B cell (primary cell): Measurements from ENCODE around the gene HOXD4. TPM values are rescaled to one million over a fixed set of nuclear protein-coding genes. Genes with fewer than 3 reads are reported as not detected.

Source experiments
- ATAC-seq: fragments of 200-7000 bp; cut with Tn5 transposase; one replicate; pipeline ENCODE4 v1.10.0; 2021; ENCODE audit warnings: low read depth, mild to moderate bottlenecking, moderate number of reproducible peaks, moderate library complexity
- CTCF ChIA-PET: fragments of 350-600 bp; sonication (Branson Sonifier 250); formaldehyde crosslinking; loops from one replicate; lab custom pipeline; 2021; ENCODE audit warnings: antibody characterized with exemption, inconsistent platforms; lab: Charles Lee
- POLR2A ChIA-PET: fragments of 350-600 bp; sonication (Branson Sonifier 250); formaldehyde crosslinking; loops from one replicate; lab custom pipeline; 2021; ENCODE audit warnings: antibody characterized with exemption; lab: Charles Lee
- DNase-seq: peaks from one replicate; pipeline ENCODE4 v3.0.0; 2013
- H2AFZ ChIP-seq: 2 replicates; pipeline ENCODE4 v1.6.1; 2012; ENCODE audit warnings: mild to moderate bottlenecking, low read depth, low read length; ENCODE audit not compliant: insufficient read depth, poor library complexity, severe bottlenecking
- H3K27ac ChIP-seq, 2 donors: 1 replicate in 1 of 2; 2 replicates in 1 of 2; pipeline ENCODE4 v1.5.1; 2012 to 2013; ENCODE audit warnings: low read length in 2 of 2, mild to moderate bottlenecking in 2 of 2, moderate library complexity in 1 of 2
- H3K27me3 ChIP-seq, 4 experiments: fragments of 200-600 bp in 1 of 4; sonication (generic) in 1 of 4; replicated peaks in 1 of 4; 1 replicate in 2 of 4; 2 replicates in 2 of 4; pipeline versions ENCODE4 v1.6.1 to v1.7.0; 2013 to 2016; ENCODE audit warnings: low read length in 3 of 4, mild to moderate bottlenecking in 2 of 4, mixed read lengths in 1 of 4, moderate library complexity in 1 of 4; ENCODE audit not compliant: insufficient read depth in 4 of 4, control insufficient read depth in 3 of 4; ENCODE audit errors: control extremely low read depth in 1 of 4
- H3K36me3 ChIP-seq, 2 experiments: replicated peaks in 1 of 2; 1 replicate in 1 of 2; 2 replicates in 1 of 2; pipeline versions ENCODE4 v1.6.1 to v1.7.1; 2013; ENCODE audit warnings: low read length in 1 of 2; ENCODE audit not compliant: insufficient read depth in 2 of 2, control insufficient read depth in 1 of 2; ENCODE audit errors: control extremely low read depth in 1 of 2, extremely low read depth in 1 of 2
- H3K4me1 ChIP-seq, 2 donors: fragments of 200-600 bp in 1 of 2; sonication (generic) in 1 of 2; 1 replicate in 1 of 2; 2 replicates in 1 of 2; pipeline versions ENCODE4 v1.5.1 to v1.6.1; 2013 to 2017; ENCODE audit warnings: low read length in 2 of 2; ENCODE audit not compliant: control insufficient read depth in 2 of 2, insufficient read depth in 2 of 2
- H3K4me2 ChIP-seq: replicated peaks from 2 replicates; pipeline ENCODE3; 2012; ENCODE audit warnings: mild to moderate bottlenecking, low read depth, low read length; ENCODE audit not compliant: poor library complexity, severe bottlenecking
- H3K4me3 ChIP-seq, 5 experiments: fragments of 200-600 bp in 1 of 5; sonication (generic) in 1 of 5; 1 replicate in 3 of 5; 2 replicates in 2 of 5; pipeline versions ENCODE4 v1.5.1 to v1.7.0; 2011 to 2016; ENCODE audit warnings: low read length in 4 of 5, mild to moderate bottlenecking in 4 of 5, low read depth in 2 of 5, control low read depth in 1 of 5, moderate library complexity in 1 of 5; ENCODE audit not compliant: insufficient read depth in 1 of 5; ENCODE audit errors: control extremely low read depth in 1 of 5, extremely low read depth in 1 of 5
- H3K79me2 ChIP-seq: fragments of 200-600 bp; sonication (generic); one replicate; pipeline ENCODE4 v1.6.0; 2016; ENCODE audit warnings: low read length; ENCODE audit not compliant: control insufficient read depth, insufficient read depth
- H3K9ac ChIP-seq: fragments of 200-600 bp; sonication (generic); 2 replicates; pipeline ENCODE4 v1.6.1; 2017; ENCODE audit warnings: mild to moderate bottlenecking, low read length, moderate library complexity
- H3K9me3 ChIP-seq, 3 donors: one replicate each; pipeline versions ENCODE4 v1.6.1 to v1.7.1; 2013; ENCODE audit warnings: low read length in 2 of 3; ENCODE audit not compliant: control insufficient read depth in 2 of 3, insufficient read depth in 1 of 3; ENCODE audit errors: control extremely low read depth in 1 of 3
- H4K20me1 ChIP-seq: 2 replicates; pipeline ENCODE4 v1.6.0; 2012; ENCODE audit warnings: mild to moderate bottlenecking, low read length; ENCODE audit not compliant: insufficient read depth, control insufficient read depth, poor library complexity, severe bottlenecking
- H3K27ac Mint-ChIP-seq: one replicate; pipeline ENCODE4 v1.8.0; 2021; ENCODE audit warnings: mixed read lengths
- H3K27me3 Mint-ChIP-seq: one replicate; pipeline ENCODE4 v1.8.0; 2021; ENCODE audit warnings: mixed read lengths
- H3K4me1 Mint-ChIP-seq: one replicate; pipeline ENCODE4 v1.8.0; 2021; ENCODE audit warnings: mixed read lengths
- H3K4me3 Mint-ChIP-seq: one replicate; pipeline ENCODE4 v1.8.0; 2021; ENCODE audit warnings: mixed read lengths
- H3K9me3 Mint-ChIP-seq: one replicate; pipeline ENCODE4 v1.8.0; 2022; ENCODE audit warnings: mixed read lengths; ENCODE audit not compliant: insufficient read depth
- CTCF ChIP-seq: fragments of 200-600 bp; IDR thresholded peaks from one replicate; pipeline ENCODE4 v1.8.0; 2022; ENCODE audit warnings: antibody characterized with exemption, mild to moderate bottlenecking
- EZH2 ChIP-seq: IDR thresholded peaks from 2 replicates; pipeline ENCODE4 v1.6.1; 2012; ENCODE audit warnings: borderline replicate concordance, low read depth, mild to moderate bottlenecking, moderate library complexity, low read length; ENCODE audit not compliant: insufficient read depth, poor library complexity, severe bottlenecking
- WGBS: methylation state at CpG from one replicate; pipeline ENCODE4 v1.1.5; 2013; ENCODE audit warnings: missing lambda C conversion rate; ENCODE audit not compliant: insufficient coverage; 5-methylcytosine and 5-hydroxymethylcytosine counted together
- intact Hi-C: fragments of 100-400 bp; cut with micrococcal nuclease; formaldehyde crosslinking; loops from one replicate; pipeline ENCODE4 v1.10.0; 2022
- polyA plus RNA-seq: library from polyadenylated mRNA; depleted of rRNA; stranded (reverse); fragments of >200 nt; gene quantifications from 2 replicates; pipeline ENCODE4 v1.2.3, GENCODE V29; 2012
- total RNA-seq, 2 donors: library from RNA; stranded (reverse); fragments of 120-200 nt in 1 of 2; gene quantifications; 1 replicate in 1 of 2; 2 replicates in 1 of 2; pipeline versions ENCODE4 v1.2.3 to v1.2.4, GENCODE V29; 2013 to 2022

HOXD4 gene
- total and polyA plus RNA-seq, 2 donors (not counting 1 experiment from before 2014, with no cell fraction given), result not detected

- H3K4me3 Mint-ChIP-seq, result no peak overlapping the region
- CTCF ChIA-PET, result interaction anchor here (3.1 to 3.3 kb wide), 2 partner anchors 14 to 321 kb away, joined by 12 to 15 read pairs; no protein-coding TSS in a partner anchor
- H3K4me1 Mint-ChIP-seq, result peaks cover 27% of the 10 kb centered on the region
- no peak overlapping the region for H3K4me3 ChIP-seq
- H3K27me3 Mint-ChIP-seq, result peaks cover 74% of the 10 kb centered on the region
- no peak overlapping the region for H3K27ac ChIP-seq
- no peak overlapping the region for H2AFZ ChIP-seq
- 63% methylated on average over 2 of the region's 4 CpGs for WGBS
- H3K4me2 ChIP-seq, result no peak overlapping the region
- ATAC-seq (no peak), DNase-seq (no peak)
- H4K20me1 ChIP-seq, result no peaks in the 10 kb centered on the region
- TF ChIP-seq CTCF (no peak), EZH2 (no peak)
- H3K4me1 ChIP-seq, result peaks cover 24 to 52% of the 10 kb centered on the region in 2 donors
- POLR2A ChIA-PET, result no interaction called here
- intact Hi-C loops, result loop anchor here (5.0 kb wide), 1 partner anchor 57 kb away; no protein-coding TSS in a partner anchor
- H3K27ac Mint-ChIP-seq, result no peak overlapping the region
- peaks cover 0 to 21% (median under 1%) of the 10 kb centered on the region in 3 donors for H3K9me3 ChIP-seq
- H3K9ac ChIP-seq, result no peak overlapping the region
- H3K27me3 ChIP-seq, result peaks cover 0 to 84% (median 81%) of the 10 kb centered on the region in 4 experiments
- no peaks in the 10 kb centered on the region for H3K79me2 ChIP-seq
- H3K36me3 ChIP-seq, result no peaks in the 10 kb centered on the region
- H3K9me3 Mint-ChIP-seq, result no peaks in the 10 kb centered on the region
Observed at GRCh38 chr2:176134035-176134434, 17.3 kb upstream of the HOXD4 start.

GRCh38 chr2:176135035-176135440 is 16.3 kb upstream of the HOXD4 start:
- Histone ChIP-seq H3K27me3 (peaks cover 0 to 88% (median 84%) of the 10 kb centered on the region in 4 experiments), H3K4me3 (no peak overlapping the region), H3K9me3 (peaks cover 0 to 22% (median 6%) of the 10 kb centered on the region in 3 donors), H3K27ac (no peak overlapping the region), H4K20me1 (no peaks in the 10 kb centered on the region), H3K4me2 (no peak overlapping the region), H3K79me2 (no peaks in the 10 kb centered on the region), H3K4me1 (peaks cover 21 to 51% of the 10 kb centered on the region in 2 donors), H2AFZ (no peak overlapping the region), H3K36me3 (no peaks in the 10 kb centered on the region), H3K9ac (no peak overlapping the region)
- CTCF ChIA-PET, result no interaction called here
- TF ChIP-seq CTCF (no peak), EZH2 (no peak)
- intact Hi-C loops, result no loop called here
- Mint-ChIP-seq H3K4me1 (peaks cover 33% of the 10 kb centered on the region), H3K4me3 (no peak overlapping the region), H3K27me3 (peaks cover 84% of the 10 kb centered on the region), H3K9me3 (no peaks in the 10 kb centered on the region), H3K27ac (peak overlapping the region; percentile 15)
- POLR2A ChIA-PET, result no interaction called here
- no peak for ATAC-seq
- no peak for DNase-seq
